Frontal cortex (tissue), 4 donors: Measurements from ENCODE around the gene CTRB2. TPM values are rescaled to one million over a fixed set of nuclear protein-coding genes. Genes with fewer than 3 reads are reported as not detected.

Experiments used
- DNase-seq, 2 donors: peaks; one replicate each; pipeline ENCODE4 v3.0.0; 2012; ENCODE audit warnings: low spot score in 2 of 2
- FAIRE-seq: peaks from 2 replicates; lab custom pipeline; 2012; peaks lifted over from hg19 to GRCh38; lab: Jason Lieb, UNC
- total RNA-seq: library from RNA; depleted of rRNA; stranded (reverse); fragments of >200 nt; gene quantifications from one replicate; pipeline ENCODE4 v1.2.3, GENCODE V29; 2014
- donor health status: control.
- donor health status: control.
- donor health status: control.

CTRB2 gene
- total RNA-seq, 1 donor from 2014 or later, result not detected

DNA sequence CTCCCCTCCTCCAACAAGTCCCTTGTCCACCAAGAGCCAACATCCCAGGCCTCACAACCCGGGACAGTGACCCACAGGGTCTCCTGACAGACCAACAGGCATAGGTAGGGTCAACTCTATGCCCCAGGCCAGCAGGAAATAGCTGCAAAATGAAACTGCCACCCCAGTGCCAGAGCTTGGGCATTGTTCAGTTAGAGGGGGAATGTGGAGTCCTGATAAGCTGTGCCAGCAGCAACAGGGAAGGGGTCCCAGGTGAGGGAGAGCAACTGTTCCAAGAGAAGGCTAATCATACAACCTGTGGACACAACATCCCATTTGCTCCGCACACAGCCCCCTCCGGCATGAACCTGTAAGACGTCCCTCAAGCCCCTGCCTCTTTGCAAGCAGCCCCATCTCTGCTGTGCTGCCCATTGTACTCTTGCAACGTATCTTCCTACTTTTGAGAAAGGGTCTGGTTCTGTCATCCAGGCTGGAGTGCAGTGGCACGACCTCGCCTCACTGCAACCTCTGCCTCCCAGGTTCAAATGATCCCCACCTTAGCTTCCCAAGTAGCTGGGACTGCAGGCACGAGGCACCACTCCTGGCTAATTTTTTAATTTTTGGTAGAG, 17.2 kb downstream of the CTRB2 start:
- DNase-seq (no peak), FAIRE-seq (no peak)

DNA sequence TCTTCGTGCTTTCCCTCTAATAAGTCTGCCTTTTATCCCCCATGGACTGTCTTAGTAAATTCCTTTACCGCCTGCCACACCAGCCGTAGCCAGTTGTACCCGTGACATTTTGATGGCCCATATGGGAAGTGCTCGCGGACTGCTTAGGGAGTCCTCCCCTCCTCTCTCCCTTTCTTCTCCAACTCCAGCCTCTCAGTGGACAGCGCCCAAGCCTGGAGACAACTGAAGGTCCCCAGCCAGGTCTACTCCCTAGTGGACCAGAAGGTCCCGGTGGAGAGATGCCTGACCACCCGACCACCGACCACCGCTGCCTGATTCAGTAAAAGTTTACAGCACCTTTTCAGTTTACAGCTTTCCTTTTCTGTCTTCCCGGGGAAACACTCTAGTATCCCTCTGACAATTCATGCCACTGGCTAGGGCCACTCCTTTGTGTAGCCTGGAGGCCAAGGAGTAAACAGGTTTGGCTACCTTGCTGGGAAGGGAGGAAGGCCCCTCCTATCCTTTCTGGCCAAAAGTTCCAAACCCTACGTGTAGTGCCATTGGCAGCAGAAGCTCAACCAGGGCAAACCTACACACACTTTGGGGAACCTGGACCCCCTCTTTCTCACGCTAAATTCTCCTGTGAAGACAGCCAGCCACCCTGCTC, 18.0 kb downstream of the CTRB2 start:
- DNase-seq, result no peak
- FAIRE-seq, result no peak

DNA sequence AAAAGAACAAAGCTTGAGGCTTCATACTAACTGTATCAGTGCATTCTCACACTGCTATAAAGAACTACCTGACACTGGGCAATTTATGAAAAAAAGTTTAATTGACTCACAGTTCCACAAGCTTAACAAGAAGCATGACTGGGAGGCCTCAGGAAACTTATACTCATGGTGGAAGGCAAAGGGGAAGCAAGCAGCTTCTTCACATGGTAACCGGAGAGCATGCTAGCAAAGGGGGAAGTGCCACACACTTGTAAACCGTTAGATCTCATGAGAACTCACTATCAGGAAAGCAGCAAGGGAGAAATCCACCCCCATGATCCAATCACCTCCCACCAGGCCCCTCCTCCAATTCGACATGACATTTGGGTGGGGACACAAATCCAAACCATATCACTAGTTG, 25.3 kb downstream of the CTRB2 start:
- no peak for FAIRE-seq

DNA sequence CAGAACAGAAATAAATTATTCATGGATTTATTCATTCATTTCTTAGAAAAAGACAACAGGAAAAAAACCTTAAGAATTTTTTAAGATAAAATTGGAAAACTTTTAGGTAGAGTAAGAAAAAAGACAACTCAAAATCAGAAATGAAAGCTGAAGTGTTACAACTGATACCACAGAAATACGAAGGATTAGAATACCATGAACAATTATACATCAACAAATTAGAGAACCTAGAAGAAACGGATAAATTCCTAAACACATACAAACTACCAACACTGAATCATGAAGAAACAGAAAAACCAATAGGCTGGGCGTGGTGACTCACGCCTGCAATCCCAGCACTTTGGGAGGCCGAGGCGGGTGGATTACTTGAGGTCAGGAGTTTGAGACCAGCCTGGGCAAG, 27.8 kb downstream of the CTRB2 start:
- FAIRE-seq (no peak), DNase-seq (no peak)

More for the DNA sequence above, 25.3 kb downstream of the CTRB2 start:
- DNase-seq, result no peak

GRCh38 chr16:75176926-75177325, 30.0 kb downstream of the CTRB2 start:
- DNase-seq (no peak), FAIRE-seq (no peak)

- FAIRE-seq (no peak), DNase-seq (no peak)
Measured at GRCh38 chr16:75175074-75175473, 31.9 kb downstream of the CTRB2 start.

- no peak for DNase-seq
- no peak for FAIRE-seq
Measured at GRCh38 chr16:75172578-75172977, 34.4 kb downstream of the CTRB2 start.

GRCh38 chr16:75169899-75170405, 37.0 kb downstream of the CTRB2 start:
- no peak for FAIRE-seq

GRCh38 chr16:75160386-75160785, 46.6 kb downstream of the CTRB2 start:
- DNase-seq (no peak), FAIRE-seq (no peak)

More at GRCh38 chr16:75169899-75170405, 37.0 kb downstream of the CTRB2 start:
- no peak for DNase-seq

Other genes starting within 250 kb of the CTRB2 start
- 19.6 TPM for gene WDR59, start 222.0 kb downstream of the CTRB2 start, total RNA-seq
- 19.2 TPM for gene ZNRF1, start 208.1 kb downstream of the CTRB2 start, total RNA-seq
- 2.0 TPM for gene LDHD, start 90.4 kb downstream of the CTRB2 start, total RNA-seq
- 66.9 TPM for gene ZFP1, start 58.6 kb downstream of the CTRB2 start, total RNA-seq
- not detected for gene CTRB1, start 11.8 kb upstream of the CTRB2 start, total RNA-seq
- 21.6 TPM for gene BCAR1, start 44.5 kb upstream of the CTRB2 start, total RNA-seq
- gene CFDP1, start 226.3 kb upstream of the CTRB2 start, total RNA-seq, result 60.3 TPM